Erythroblast (primary cell): ENCODE measurements around the gene TMEM266.

ENCODE experiments used
- DNase-seq, 2 experiments: peaks; one replicate each; lab custom pipeline; 2025; lab: John Stamatoyannopoulos, UW
- GATA1 ChIP-seq: IDR thresholded peaks from 2 replicates; pipeline ENCODE4 v1.6.1; 2011; ENCODE audit warnings: low read depth, mild to moderate bottlenecking, control low read depth, low read length, moderate library complexity
- POLR2A ChIP-seq: IDR thresholded peaks from 2 replicates; pipeline ENCODE4 v1.6.1; 2011; ENCODE audit warnings: mild to moderate bottlenecking, low read length

Gene TMEM266

DNA sequence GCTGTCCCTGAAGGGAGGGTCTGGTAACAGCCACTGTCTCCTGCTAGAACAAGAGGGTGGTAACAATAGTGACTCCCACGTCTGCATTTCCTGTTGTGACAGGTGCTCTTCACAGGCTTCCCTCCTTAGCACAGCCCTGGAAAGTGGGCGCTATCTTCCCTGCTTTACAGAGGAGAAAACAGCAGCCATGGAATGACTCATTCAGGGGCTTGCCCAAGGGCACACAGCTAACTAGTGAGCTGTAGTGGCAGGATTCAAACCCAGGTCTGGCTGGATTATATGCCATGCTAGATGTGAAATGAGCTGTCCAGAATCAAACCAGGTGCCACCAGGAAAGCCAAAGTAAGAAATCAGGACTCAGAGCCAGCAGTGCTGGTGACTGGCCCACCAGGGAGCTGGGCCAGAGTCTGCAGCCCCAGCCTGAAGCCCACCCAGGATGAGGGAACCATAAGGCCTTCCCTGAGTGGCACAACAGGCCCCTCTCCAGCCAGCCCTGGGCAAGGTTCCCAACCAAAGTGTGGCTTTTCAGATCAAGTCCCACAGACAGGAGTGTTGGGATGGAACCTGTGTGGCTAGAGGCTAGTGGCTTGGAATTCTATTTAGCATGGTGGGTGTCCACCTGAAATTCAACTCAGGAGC is 149.1 kb downstream of the TMEM266 start:
- DNase-seq: no peak
- TF ChIP-seq GATA1: no peak
- no peak for TF ChIP-seq POLR2A

DNA sequence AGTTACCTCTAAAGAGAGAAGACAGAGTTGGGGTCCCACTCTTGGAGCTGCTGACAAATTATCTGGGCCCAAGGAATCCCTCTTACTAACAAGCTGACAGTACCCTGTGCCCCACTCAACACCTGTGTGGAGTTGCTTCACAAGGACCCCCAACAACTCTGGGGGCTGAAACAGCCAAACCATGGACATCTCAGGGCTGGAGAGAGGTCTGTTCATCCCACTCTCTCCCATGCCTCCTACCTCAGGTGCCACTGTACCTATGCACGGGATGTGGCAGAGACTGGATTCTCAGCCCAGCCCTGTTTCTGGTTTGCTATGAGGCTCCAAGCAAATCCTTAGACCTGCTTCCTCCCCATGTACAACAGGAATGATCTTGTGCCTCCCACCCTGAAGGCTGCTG is 149.7 kb downstream of the TMEM266 start:
- DNase-seq: no peak
- TF ChIP-seq POLR2A (no peak), GATA1 (no peak)

DNA sequence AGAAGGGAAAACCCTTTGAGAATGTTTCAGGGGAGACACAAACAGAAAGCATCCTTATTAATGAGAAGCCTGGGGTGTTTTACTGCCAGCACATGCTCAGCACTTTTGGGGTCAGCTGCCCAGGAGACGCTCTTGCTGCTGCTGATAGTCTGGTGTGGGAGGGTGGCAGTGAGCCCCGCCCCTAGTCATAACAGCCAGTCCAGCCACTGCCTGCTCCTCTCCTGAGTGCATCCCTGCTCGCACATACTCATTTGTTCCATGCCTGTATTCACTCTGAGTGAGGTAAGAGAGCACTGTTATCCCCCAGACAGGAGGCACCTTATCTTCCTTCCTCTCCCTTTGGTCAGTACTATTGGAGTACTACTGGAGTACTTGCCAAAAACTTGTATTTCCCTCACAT is 150.2 kb downstream of the TMEM266 start:
- no peak for TF ChIP-seq POLR2A
- no peak for TF ChIP-seq GATA1
- peak; percentile 13 to 23 for DNase-seq

DNA sequence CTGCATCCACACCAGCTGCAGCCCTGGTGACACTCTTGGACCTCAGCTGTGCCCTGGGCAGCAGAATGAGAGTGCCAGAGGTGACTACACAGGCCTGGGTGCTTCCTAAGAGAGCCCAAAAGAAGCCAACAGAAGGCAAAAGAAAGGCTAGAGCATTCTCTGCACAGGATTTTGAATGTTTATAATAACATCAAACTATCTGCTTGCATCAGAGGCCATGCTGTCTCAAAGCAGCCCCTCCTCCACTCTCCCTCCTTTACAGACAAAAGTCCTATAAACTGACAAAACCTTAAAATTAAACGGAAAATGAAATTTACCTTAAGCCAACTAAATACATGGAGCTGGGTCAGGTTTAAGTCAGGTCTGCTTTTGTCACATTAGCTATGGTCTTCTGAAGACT is 155.8 kb downstream of the TMEM266 start:
- no peak for TF ChIP-seq POLR2A
- no peak for TF ChIP-seq GATA1
- DNase-seq: no peak

DNA sequence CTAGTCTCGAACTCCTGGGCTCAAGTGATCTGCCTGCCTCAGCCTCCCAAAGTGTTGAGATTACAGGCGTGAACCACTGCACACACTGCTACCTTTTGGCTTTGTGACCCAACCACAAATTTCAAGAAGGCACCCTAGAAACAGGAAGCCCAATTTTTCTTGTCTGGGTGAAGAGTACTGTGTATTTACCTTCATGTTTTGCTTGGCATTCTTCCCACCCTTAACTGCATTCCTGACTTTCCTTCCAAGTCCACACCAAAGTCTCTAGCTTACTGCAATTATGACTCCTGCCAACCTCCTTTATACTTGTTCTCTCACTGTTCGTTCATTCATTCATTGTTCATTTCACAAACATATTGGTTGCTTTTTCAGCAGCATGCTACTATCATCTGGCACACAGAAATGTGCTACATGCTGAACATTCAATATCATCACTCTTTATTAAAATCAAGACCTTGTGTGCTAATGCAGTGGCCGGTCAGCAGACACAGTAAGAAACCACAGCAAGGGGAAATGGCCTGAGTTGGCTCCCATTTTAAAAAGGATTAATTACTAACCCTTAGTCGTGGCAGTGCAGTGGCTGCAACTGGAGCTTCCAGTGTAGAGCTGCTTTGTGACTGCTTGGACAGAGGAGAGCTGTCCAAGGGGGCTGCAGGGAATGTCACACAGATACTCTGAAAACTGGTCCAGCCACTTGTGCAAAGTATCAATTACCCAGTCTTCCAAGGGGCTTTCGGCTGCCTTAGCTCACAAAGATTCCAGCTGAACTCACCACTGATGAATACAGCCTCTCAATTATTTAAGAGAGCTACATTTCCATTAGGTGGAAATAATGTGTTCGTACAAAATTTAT is 157.5 kb downstream of the TMEM266 start:
- no peak for DNase-seq
- TF ChIP-seq GATA1 (no peak), POLR2A (no peak)

DNA sequence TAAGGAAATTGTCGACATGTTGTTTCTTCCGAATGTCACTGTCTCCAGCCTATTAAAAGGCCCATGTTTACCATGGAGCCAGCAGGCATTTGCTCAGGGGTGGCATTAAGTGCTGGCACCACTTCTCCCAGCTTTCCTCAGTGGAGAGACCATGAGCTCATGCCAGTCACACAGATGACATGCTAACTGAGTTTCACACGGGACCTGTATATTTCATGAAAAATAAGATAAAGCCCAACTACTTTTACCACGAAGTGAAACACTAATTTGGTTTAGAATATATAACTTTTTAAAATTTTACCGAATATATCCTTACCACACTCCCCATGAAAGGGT is 158.1 kb downstream of the TMEM266 start:
- DNase-seq: no peak
- TF ChIP-seq POLR2A: no peak
- TF ChIP-seq GATA1: no peak

DNA sequence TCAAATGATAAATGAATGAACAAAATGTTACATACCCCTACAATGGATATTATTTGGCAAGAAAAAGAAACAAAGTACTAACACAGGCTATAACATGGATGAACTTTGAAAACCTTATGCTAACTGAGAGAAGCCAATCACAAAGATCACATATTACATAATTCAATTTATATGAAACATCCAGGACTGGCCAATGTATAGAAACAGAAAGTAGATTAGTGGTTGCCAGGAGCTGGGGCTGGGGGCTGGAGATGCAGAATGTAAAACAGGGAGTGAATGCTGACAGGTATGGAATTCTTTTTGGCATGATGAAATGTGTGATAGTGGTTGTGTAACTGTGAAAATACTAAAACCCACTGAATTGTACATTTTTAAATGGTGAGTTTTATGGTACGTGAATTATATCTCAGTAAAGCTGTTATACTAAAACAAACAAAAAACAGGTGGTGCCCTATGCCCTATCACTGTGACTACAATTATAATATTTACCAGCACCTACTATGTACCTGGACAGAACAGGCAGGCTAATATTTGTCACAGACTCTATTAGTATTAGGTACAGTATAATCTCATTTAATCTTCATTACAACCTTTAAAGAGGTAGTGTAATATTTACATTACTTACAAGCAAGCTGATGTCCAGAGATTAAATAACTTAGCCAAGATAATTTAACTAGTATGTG is 161.4 kb downstream of the TMEM266 start:
- no peak for TF ChIP-seq POLR2A
- no peak for TF ChIP-seq GATA1
- DNase-seq: no peak

DNA sequence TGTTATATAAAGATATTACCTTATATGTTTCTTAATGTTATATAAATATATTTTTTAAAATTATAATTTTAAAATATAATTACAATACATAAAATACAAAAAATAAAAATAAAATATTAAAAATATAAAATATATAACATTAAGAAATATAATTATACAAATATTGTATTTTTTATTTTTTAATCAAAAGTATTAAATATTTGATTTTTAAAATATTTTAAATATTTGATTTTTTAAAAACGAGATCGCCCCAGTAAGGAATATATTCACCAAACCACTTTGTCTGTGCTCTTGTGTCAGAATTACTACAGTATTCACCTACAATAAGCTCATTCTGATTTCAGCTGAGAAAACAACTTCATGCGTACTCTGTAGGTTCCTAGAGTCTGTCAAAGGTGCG is 162.4 kb downstream of the TMEM266 start:
- DNase-seq: no peak
- TF ChIP-seq GATA1 (no peak), POLR2A (no peak)

DNA sequence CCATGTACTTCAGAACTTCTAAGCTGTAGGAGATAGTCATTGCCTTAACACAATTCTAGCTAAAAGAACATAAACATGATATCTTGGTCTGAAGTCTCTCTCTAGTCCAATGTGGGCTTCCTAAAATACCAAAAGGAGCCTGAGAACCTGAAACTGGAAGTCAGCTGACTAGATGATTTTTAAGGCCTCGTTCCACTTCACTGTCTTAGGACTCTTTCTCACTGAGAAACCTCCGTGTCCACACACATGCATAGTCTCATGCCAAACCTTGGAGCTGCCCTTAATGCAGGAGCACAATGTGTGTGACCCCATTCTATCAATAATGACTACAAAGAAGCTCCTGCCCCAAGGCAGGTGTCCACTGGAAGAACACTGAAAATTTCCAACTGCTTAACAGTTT is 163.7 kb downstream of the TMEM266 start:
- DNase-seq: no peak
- TF ChIP-seq POLR2A (no peak), GATA1 (no peak)

DNA sequence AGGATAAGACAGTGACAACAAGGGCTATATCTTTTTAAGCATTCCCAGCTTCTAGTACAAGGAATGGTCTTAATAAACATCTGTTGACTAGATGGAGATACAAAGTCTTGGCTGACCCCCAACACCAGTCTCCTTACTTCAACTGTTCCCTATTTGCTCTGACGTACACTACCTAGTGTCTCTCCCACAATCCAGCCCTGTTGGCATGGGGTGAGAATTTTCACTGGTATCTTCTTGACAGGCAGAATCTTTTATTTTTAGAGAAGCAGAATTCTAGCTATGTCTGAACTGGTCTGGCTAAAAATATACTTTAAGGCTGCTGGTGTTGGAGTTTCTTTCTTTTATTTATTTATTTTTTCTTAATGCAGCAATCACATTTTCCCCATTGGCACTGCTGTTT is 169.5 kb downstream of the TMEM266 start:
- TF ChIP-seq POLR2A (no peak), GATA1 (no peak)
- no peak for DNase-seq

DNA sequence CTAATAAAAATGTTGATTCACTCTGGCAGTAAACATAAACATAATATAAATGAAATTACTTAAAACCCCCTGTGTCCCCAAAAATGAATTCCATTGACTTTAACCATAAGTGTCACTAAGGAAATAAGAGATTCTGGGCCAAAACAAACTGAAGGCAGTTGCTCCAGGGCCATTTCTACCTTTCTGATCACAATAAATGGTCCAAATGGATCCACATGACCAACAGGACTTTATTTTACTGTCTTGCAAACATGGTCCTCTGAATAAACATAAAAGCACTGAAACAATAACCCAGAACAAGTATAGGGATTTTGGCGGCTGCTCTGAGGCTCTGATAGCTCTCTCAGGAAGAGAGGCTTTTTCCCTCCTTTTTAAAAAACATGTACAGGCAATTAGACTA is 174.1 kb downstream of the TMEM266 start:
- no peak for TF ChIP-seq POLR2A
- DNase-seq: no peak

DNA sequence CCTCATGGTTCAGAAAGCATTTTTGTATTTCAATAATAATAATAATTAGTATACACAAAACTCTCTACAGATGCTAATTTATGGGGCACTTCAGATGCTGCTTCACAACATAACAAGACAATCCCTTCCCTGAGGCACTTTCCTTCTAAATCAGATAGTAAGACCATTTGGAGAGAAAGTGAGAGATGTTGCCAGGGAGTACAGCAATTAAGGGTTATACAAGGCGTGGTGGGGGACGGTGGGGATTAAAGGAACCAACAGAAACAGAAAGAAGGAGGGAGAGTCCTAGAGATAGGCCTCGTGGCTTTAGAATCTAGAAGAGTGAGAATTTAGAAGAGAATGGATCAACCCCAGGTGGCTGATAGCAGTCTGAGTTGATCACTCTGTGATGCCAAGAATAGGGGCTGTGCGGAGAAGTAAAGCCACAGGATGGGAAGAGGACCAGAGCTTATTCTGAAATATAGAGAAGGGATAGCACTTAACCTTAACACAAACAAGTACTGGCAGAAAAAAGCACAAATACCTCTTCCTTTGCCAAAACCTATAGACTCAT is 174.6 kb downstream of the TMEM266 start:
- TF ChIP-seq GATA1 (no peak), POLR2A (no peak)

DNA sequence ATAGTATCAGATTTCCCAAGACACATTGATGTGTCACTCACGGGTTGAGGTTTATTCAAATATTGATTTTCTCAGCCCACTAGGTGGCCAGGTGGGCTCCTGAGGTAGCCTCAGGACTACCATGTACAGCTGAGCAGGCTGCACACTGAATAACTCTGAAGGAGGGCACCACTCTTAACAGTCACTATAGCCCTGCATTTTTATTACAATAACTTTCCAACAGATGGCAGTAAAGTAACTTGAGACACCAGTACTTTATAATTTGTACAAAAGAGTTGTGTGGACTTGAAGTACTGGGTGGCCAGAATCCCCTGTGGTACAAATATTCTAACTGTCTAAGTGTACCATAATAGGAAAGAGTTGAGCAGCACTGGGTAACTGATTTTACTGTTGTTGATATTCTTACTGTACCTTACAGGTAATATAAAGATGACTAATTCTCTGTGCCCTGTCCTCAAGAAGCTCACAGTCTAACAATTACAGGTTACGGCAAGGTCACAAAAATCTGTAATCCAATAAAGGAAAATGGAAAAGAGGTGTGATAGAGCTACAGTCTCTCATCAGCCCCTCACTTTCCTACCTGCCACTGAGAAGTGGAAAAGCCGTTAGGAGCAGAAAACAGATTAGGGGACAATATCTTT is 175.5 kb downstream of the TMEM266 start:
- DNase-seq: peak; percentile 35 to 50
- TF ChIP-seq GATA1: no peak
- no peak for TF ChIP-seq POLR2A

More for the DNA sequence above, 174.6 kb downstream of the TMEM266 start:
- no peak for DNase-seq
